Stimulated activated CD8-positive, alpha-beta memory T cell treated with anti-CD3 and anti-CD28 coated beads, Interleukin-2, amount 100 ng/mL, for 48 hours (primary cell): ENCODE measurements around the gene DCC.

Source experiments
- DNase-seq, 2 donors: peaks; one replicate each; pipeline ENCODE4 v3.0.0-alpha.2; 2020; ENCODE audit warnings: low read depth in 2 of 2

Gene DCC

DNA sequence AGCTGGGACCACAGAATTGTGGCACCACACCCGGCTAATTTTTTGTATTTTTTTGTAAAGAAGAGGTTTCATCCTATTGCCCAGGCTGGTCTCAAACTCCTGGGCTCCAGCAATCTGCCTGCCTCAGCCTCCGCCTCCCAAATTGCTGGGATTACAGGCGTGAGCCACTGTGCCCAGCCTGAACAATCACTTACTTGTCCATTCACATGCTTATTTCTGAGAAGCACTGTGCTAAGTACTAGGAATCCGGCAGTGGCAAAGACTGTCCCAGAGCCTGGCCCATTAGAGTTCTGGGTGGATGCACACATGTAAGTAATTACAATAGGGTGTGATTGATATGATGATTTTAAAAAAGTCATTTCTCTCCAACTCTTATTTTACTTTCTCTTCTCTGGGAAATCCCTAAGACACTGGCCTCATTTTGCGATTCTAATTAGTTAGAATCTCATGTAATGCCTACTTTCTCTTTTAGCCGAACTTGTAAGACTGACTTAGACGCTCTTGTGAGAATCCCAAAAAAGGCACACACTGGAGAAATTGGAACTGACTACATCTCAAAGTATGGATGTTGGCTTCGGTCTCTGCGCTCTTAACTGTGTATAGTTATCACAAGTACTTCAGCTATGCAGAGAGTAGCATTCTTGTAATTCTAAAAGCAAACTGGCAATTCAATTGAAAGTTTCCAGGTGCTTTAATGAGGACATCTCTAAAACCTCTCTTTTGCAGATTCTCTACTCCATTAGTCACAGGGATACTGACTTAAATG, 567.7 kb downstream of the DCC start:
- no peak for DNase-seq

DNA sequence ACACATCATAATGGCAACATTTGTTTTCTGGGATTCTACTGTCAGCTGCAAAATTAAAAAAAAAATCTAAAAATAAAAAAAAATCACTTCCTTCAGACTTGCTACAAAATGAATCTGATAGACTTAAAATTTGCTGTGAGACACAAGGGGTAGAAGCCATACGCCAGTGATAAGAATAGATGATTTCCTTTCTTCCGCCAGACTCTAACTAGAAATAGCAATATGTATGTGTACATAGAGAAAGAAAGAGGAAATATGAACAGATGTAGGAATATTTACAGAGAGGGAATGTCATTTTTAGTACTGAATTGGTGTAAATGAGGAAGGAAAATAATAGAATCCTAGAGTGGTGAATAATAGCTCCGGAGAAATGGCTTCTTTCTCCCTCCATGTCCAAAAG, 574.2 kb downstream of the DCC start:
- no peak for DNase-seq

DNA sequence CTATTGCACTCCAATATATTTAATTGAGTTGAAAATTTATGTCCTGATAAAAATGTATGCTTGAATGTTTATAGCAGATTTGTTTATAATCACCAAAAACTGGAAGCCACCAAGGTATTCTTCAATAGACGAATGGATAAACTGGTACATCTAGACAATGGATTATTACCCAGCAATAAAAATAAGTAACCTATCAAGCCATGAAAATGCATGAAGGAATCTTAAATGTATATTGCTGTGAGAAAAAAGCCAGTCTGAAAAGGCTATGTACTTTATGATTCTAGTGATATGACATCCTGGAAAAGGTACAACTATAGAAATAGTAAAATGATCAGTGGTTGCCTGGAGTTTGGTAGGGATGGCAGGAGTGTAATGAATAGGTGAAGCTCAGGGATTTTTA, 580.7 kb downstream of the DCC start:
- no peak for DNase-seq

DNA sequence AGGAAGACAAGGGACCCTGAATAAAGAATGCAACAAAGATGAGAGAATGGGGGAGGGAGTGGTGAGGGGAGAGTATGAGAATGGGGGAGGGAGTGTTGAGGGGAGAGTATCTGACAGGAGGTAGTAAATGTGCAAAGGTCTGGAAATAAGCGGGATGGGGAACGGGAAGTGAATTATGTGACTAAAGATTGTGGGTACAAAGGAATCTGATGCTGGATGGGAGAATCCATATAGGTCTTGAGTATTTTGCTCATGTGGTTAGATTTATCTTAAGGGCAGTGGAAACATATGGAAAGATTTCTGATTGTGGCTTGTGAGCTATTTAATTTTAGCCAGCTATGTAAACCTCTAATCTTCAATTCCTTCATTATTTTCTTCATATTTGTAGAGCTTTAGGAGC, 593.4 kb downstream of the DCC start:
- no peak for DNase-seq

DNA sequence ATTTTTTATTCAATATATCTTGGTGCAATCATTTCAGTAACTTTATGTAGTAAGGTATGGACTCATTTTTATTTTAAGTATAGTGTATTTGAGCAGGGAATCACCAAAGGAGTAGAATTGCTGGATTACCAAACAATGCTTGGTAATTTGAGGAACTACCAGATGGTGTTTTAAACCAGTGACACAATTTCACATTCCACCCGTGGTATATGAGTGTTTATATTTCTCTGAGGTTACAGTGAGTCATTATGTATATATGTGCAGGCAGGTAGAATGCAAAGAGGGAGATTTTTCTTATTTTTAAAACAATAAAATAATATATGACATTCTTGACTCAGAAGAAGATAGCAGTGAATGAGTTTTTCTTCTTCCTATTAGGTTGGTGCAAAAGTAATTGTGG, 596.9 kb downstream of the DCC start:
- DNase-seq, result no peak

DNA sequence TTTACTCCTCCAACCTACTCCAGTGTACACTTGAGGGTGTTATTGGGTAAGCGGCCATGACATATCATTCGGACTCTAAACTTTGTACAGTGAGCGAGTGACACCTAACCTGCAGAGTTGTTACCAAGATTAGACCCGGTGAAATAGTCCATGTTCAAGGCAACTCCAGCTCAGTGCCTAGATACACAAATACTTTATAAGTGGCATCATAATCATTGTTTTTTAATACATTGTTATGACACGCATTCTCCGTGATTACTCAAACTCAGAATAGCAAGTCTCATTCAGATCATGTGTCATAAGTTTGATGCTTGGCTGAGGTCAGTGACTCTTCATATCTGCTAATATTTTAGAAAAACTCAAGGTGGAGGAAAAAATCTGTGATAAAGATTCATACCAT, 597.8 kb downstream of the DCC start:
- no peak for DNase-seq

DNA sequence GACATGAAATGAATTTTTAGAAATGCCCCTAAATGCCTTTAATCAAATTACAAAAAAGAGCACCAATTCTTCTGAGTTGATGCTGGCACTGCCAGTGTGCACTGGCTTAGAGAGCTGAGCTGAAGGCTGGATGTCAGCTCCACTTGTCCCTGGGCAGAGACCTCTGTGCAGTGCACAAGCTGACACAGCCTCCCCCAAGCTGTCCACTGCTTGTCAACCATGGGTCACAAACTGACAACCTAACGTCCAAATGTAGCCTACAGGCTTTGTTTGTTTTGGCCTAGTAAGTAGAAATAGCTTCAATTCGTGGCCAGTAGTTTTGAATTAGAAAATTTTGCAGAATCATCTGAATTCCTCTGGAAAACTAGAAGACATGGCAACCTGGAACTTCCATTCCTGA, 605.6 kb downstream of the DCC start:
- no peak for DNase-seq

DNA sequence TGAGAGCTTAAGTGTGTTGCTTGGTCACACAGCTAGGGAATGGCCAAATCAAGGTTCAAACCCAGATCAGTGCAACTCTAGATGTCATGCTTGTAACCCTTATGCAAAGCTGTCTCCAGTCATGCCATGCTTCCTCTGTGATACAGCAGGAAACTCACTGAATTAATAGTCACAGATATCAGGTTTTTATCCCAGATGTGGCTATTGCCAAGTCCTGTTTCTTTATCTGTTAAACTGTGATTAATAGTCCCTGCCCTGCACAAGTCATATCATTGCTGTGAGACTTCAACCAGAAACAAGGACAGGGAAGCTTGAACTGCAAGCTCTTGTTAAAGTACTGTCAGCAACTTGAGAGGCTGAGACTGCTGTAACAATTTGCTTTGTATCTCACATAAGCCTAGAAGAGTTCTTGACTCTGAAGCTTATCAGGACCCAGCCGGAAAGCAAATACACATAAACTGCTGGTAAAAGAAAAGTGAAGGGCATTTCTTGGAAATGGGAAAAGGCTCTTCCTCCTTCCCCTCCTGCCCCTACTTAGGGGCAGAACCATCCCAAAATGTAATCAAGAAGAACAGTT, 609.0 kb downstream of the DCC start:
- no peak for DNase-seq

DNA sequence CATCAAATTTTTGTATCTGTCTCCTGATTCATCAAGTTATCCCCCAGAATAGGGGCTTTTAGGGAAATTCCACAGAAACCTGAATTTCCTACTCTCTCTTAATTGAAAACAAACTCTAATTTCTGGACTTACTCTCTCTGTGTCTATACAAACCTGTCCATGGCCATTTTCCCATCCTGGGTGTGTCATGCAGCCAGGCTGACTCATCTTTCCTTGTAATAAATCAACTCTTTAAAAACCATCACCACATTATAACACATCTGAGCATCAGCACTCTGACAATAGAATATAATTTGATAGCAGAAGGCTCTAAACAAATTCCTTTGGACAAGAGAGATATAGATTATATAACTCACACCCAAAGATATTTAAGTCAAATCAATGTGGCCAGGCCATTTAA, 610.2 kb downstream of the DCC start:
- DNase-seq, result no peak

DNA sequence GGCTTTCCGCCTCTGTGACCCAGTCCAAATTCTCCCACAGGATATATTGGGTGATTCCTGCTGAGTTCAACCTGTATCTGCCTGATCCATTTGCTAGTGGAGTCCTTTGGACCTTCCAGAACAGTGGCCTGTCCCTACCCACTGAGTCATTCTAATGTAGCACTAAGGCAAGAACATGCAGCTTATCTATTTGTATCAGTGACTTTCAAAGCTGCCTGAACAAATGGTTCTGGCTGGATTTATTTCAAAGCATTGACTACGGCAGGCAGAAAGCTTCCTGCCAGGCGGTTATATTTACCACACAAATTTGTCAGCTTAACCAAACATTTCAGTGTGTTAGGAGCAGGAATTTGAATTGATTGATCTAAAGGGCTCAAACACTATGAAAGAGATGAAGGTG, 613.4 kb downstream of the DCC start:
- no peak for DNase-seq

DNA sequence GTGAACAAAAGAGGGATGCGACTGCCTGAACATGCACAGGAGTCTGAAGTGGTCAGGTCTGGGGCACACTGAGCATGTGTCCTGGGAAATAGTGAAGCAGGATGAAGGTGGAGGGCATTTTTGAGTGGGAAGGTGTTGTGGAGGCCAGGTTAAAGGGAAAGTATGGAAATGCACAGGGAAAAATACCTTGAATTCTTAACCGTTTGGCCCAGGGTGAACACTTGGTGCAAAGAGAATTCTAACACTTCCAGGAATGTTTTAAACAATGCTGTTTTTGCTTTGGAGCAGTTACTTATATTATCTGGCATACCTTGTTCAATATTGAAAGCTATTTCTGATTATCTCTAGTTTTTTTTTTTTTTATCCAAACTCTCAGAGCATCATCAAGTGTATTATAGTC, 623.5 kb downstream of the DCC start:
- DNase-seq, result no peak

DNA sequence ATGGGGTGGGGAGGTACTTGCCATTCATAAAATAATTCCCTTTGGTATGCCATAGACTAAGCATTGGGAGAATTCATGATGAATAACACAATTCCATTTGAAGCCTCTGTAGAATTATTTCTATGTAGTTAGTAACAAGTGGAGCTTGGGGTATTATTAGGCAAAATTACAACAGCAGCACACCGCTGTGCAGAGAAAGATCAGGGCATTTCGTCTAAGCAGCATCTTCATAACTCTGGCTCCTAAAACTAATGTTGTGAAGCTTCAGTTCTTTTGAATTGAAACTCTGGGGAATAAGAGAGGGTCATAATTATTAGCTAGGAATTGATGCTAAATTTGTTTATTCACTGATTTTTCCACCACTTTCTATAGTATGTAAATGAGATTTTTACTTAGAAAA, 630.7 kb downstream of the DCC start:
- no peak for DNase-seq

DNA sequence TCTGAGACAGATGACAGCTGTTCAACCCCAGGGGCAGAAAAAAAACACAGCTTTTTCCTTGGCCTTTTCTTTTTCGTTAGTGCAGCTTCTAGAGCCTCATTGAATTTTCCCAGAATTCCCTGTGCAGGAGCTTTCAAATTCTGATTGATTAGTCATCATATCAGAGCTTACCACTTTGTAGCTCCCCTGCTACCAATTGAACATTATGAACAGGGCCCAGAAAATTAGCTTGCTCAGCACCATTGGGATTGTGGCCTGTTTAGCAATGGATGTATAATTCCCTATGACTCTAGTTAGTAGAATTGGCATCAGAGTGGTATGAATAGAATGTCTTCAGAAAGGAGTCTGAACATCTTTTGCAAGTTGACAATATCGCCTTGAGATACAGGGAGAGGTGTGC, 631.1 kb downstream of the DCC start:
- DNase-seq, result no peak

DNA sequence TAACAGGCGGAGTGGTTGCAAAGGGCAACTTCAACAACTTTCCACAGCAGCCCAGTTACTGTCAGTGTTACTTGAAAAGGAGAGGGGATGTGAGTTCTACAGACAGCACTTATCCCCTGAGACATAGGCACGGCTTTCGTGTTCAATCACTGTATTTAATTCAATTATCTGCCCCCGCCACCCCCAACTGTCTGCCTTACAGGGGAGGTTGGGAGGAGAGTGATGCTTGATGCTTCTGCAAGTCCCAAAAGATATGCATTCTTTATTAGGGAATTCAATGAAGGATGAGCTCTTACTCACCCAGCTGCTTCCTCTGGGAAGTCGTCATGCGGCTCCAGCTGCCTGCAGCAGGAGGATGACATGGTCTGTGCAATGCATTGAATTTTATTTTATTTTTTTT, 639.9 kb downstream of the DCC start:
- no peak for DNase-seq

DNA sequence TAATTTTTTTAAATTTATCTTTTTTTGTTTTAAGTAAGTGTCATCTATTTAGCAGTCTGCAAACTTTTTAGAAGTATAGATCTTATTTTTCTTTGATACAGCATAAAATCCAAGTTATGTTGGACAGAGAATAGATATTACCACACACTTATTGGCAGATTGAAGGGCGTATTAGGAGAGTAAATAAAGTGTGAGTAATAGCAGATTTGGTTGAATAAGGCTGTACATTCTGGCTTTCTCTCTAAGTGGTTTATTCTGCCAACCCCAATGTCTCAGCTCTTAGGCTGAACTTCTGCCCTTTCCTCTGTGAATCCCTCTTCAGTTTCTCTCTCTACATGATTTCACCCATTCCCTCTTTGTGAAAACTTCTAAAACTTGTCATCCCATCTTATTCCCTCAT, 651.2 kb downstream of the DCC start:
- DNase-seq, result no peak

DNA sequence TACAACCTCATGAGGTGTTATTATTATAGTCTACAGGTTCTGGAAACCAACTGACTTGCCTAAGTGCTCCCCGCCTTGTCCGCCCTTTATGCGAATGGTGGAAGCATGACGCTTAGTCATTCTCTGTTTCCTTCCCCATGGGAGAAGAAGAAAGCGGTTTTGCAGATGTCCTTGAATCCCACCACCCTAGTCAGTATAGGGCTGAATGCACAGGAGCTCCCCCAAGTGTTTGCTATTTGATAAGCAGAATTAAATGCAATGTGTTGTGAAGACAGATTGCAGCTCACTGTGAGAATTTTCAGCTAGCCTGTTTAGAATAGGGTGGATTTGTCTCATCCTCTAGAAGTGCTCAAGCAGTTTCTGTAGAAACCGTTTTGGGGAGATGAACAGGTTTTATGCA, 652.0 kb downstream of the DCC start:
- DNase-seq, result no peak

DNA sequence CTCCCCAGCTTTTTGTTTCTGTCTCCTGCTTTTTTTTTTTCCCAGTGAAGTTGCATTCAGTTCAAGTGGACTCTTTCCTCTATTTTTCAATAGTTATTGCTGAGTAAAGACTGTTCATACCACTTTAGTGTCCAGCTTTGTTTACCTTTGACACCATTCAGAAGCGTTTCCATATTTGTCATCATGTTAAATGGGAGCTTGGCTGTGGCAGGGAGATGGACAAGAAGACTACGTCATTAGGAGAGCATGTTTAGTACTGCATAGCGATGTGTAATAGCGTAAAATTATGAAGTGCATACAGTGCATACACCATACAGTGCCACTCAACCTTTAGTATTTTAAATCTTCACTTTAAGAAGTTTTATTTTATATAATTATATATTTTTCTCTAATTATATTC, 655.9 kb downstream of the DCC start:
- no peak for DNase-seq

DNA sequence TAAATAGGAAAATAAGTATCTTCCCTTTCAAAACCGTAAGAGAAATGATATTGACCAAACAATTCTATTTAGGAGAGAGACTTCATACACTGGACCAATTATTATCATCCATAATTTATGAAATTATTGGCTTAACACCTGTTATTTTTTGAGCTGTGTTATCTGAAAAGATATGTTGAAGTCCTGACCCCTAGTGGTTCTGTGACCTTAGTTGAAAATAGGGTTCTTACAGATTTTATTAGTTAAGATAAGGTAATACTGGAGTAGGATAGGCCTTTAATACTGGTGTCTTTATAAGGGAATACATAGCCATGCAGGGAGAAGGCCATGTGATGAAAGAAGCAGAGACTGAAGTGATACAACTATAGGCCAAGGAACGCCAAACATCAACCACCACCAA, 659.6 kb downstream of the DCC start:
- DNase-seq, result no peak

DNA sequence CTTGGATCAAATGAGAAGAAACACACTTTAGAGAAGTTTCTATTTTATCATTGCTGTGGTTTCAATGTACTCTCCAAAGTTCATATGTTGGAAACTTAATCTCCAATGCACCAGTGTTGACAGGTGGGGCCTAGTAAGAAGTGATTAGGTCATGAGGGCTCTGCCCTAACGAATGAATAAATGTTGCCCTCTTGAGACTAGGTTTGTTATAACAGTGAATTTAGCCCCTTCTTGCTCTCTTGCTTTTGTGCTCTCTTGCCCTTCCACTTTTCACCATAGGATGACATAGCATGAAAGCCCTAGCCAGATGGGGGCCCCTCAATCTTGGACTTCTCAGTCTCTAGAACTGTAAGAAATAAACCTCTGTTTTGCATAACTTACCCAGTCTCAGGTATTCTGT, 664.8 kb downstream of the DCC start:
- DNase-seq, result no peak

DNA sequence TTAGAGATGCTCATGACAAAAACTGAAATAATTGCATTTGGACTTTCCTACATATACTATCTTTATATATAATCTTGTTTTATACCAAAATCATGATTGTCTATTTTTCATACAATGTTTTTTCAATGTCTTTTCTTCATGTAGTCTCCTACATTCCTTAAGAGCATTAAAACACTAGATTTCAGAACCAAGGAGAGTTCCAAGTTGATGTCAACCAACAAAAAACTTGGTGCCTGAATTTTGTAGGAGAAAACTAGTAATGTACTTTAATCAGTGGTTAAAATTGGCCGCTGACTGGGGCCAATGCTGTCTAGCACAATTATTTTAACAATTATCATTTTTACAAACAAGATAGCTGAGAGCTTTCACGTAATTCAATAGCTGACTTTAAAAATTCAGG, 678.8 kb downstream of the DCC start:
- DNase-seq, result no peak

DNA sequence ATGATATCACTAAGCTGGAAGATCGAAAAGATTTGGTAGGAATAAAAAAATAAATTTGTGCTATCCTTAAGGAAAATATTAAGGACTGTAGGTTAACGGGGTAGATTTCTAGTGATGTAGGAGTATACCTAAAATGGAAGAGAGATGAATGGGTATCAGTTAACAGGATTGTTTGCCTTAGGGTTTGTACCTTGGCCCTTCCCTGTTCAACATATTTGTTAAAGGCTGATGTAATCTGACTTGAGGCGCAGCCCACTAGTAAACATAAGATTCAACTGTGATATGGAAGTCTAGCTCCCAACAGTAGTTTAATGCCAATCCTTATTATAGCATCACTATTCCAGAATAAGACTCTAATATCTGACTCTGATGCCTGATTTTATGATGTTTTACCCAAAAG, 685.2 kb downstream of the DCC start:
- DNase-seq, result no peak

DNA sequence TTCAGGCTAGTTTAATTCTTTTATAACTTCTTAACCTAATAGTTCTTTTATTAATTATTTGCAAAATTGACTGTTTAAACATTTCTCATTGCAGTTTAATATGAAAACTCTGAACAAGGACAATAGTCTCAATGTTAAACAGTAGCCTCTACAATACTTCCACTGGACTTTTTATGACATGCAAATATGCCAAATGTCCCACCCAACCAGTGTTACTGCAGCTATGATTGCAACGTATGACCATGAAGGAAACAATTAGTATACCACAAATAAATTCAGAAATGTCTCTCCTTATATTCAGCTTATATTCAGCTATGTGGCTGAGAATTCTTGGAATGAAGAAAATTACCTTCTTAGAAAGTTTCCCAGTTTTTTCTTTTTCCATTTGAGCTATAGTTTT, 688.6 kb downstream of the DCC start:
- no peak for DNase-seq

DNA sequence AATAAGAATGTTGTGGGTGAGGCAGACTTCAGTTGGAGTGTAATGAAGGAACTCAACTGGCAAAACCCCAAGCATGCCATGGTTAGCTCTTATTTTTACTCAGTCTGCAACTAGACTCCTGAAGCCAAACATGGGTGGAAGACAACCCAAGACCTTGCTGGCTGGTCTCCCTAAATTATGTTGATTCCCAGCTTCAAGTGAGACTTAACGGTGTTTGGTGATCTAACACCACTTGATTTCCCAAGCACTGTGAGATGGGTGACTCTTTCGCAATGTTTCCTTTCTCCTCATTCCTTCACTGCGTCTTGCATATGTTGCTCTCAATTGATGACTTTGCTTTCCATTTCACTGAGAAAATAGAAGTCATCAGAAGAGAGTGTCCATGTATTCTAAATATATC, 693.1 kb downstream of the DCC start:
- no peak for DNase-seq

DNA sequence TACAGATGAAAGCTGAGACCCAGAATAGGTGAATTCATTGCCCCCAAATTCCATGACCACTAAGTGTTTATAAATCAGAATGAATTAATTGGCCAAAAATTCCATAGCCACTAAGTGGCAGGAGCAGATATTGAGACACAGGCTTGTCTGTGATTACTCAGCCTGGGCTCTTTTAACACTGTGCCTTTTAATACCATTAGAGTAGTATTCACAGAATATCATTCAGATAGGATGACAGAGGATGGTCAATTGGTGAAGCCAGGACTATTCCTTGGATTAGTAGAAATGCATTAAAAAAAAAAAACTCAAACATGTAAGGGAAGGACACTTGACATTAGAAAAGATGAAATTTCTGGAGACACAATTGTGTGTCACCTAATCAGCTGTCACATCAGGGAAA, 698.6 kb downstream of the DCC start:
- no peak for DNase-seq
